Activated CD4-positive, alpha-beta T cell treated with anti-CD3 and anti-CD28 coated beads, Interleukin-2, amount 50 U/mL, for 1 hour (primary cell): ENCODE measurements around the gene ATP2C2.

Source experiments
- DNase-seq: peaks from one replicate; pipeline ENCODE4 v3.0.0-alpha.2; 2020

Gene ATP2C2

DNA sequence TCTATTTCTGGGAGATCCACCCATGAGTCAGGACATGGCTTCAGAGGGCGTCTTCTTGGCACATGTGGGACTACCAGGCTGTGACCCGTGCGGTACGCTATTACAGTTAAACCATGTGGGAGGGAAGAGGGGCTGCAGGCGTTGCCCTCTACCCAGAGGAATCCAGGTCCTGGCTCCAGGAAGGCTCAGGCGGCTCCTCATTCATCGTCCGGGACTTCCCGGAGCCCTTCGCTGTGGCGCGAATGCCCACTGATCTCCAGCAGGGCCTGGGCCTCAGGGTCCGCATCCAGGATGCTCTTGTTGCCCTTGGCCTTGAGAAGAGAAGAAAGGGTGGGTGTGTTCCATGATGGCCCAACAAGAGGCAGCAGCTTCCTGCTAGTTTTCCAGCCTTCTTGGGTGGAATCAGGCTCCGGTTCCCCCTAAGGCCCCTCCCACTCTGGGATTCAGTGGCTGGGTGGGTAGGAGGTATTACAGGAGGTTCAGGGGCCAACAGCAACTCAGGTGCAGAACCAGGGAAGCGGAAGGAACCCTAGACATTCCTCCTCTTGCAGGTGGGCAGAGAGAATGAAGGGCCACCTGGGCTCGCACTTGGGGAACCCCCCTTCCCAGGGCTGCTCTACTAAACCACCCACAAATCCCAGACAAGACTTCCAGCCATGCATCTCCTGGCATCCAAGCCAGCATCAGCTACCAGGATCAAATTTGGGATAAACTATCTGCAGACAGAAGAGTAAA is 111.5 kb downstream of the ATP2C2 start:
- DNase-seq, result no peak

- no peak for DNase-seq
Observed at GRCh38 chr16:84481051-84481735, 112.9 kb downstream of the ATP2C2 start.

GRCh38 chr16:84482001-84482891 is 113.9 kb downstream of the ATP2C2 start:
- DNase-seq, result no peak

GRCh38 chr16:84482951-84483881 is 114.9 kb downstream of the ATP2C2 start:
- no peak for DNase-seq

GRCh38 chr16:84483882-84484565 is 115.7 kb downstream of the ATP2C2 start:
- DNase-seq, result no peak

- DNase-seq, result no peak
Observed at GRCh38 chr16:84484579-84485254, 116.4 kb downstream of the ATP2C2 start.

- no peak for DNase-seq
Observed at GRCh38 chr16:84485255-84486010, 117.1 kb downstream of the ATP2C2 start.

DNA sequence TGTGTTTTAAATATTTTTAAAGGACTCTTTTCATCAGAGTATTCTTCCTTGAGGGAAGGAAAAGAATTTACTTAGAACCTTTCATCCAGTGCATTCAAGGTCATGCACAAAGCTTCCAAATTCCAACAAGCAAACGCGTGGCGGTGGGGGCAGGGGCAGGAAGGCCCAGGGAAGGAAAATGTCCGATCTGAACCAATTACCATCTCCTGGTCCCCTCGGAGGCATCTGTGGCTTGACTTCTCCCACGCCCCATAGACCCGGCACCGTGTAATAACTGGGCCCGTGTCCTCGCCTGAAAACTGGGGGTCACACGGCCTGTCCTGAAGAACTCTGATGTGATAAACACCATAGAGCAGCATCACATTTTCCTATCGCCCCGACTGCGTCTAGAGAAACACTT is 117.8 kb downstream of the ATP2C2 start:
- DNase-seq, result no peak

DNA sequence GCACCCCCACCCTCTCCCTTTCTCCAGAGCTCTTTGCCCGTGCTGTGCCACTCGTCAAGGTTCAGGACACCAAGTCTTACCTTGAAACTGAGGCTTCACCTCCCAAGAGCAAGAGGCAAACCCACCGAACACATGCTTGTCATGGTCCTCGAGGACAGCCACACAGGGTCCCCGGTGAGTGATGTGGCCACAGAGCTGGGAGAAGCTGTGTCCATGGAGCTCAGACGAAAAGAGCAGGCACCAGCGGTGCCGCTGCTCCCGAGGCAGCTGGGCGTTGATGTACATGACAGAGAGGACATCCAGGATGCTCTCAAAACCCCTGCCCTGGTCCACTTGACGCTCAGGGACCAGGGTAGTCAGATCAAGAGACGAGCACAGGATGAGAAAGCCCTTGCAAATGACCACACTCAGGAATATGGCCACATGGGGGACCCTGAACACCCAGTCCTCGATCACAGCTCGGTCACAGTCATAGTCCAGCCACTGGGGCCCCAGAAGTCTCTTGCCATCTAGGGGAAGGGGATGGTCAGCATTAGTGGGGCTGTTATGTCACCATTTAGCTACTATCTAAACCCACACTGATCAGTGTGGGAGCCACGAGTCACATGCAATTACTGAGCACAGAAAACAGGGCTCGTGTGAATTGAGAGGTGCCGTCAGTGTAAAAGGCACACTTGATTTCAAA is 118.4 kb downstream of the ATP2C2 start:
- DNase-seq, result no peak

DNA sequence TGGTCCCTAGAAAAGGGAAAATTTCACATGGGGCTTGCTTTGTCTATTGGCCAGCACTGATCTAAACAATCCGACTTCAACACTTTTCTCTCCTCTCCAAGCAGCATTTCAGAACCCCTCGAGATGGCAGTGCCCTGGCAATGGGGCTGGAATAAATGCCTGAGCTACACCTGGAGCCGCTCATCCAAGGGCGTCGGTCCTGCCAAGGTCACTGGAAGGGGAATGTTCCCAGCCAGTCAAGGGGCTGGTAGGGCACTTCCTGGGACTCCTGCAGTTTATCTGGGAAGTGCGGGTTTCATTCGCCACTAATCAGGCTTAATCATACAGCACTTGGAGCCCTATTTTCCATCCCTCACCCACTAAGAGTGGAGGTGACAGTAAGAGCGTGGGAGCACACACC is 119.0 kb downstream of the ATP2C2 start:
- DNase-seq, result no peak

GRCh38 chr16:84489131-84489530 is 120.8 kb downstream of the ATP2C2 start:
- DNase-seq, result no peak

GRCh38 chr16:84495506-84495905 is 127.2 kb downstream of the ATP2C2 start:
- DNase-seq, result no peak

DNA sequence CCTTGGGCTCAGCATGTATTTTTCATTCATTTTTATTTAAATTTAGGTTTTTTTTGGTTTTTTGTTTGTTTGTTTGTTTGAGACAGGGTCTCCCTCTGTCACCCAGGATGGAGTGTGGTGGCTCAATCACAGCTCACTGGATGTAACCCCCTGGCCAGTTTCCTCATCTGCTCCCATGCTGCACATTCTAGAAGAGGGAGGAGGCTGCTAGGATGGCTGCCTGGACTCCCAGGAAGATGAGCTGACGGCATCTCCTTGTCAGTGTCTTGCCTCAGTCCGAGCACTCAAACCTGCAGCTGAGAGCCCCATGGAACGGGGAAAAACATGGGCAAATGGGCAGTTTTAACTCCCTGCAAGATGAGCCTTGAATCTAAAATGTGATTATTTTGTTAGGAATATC is 128.7 kb downstream of the ATP2C2 start:
- no peak for DNase-seq

DNA sequence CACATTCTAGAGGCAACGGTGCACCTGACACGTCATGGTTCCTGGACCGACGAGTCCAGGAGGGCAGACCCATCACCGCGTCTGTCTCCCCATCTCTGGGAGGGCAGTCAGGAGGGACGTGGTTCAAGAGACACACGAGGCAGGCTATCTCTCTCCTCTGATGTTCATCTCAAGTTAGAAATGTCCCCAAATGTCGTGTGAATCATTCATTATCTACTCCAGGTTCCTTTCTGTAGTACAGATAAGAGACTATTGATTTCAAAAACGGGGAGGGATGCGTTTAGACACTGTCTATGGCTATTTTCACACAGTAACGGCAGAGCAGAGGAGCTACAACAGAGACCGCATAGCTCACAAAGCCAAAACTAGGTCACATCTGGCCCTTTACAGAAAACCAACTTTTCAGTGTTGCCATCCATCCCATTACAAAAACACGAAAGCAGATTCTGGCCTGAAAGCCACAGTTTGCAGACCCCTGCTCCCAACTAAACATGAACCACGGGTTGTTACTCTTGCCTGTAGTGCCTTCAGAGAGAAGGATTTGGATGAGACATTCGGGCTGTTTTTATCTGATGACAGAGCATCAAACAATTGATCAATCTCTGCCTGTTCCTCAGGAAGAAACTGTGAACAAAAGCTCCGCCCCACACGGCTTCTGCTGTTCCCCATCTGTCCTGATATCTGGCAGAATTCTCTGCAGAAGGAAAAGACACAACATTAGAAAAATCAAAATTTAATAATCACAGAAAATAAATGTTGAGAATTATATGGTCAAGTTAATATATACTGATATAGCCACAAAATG is 129.3 kb downstream of the ATP2C2 start:
- no peak for DNase-seq

DNA sequence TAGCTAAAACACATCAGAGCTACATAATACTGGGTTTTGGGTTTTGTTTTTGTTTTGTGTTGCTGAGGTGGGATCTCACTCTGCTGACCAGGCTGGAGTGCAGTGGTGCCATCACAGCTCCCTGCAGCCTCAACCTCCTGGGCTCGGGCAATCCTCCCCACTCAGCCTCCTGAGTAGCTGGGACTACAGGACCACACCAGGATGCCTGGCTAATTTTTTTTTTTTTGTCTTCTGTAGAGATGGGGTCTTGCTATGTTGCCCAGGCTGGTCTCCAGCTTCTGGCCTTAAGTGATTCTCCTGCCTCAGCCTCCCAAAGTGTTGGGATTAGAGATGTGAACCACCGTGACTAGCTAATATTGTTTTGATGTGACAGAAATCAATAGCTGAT is 129.9 kb downstream of the ATP2C2 start:
- DNase-seq, result no peak

DNA sequence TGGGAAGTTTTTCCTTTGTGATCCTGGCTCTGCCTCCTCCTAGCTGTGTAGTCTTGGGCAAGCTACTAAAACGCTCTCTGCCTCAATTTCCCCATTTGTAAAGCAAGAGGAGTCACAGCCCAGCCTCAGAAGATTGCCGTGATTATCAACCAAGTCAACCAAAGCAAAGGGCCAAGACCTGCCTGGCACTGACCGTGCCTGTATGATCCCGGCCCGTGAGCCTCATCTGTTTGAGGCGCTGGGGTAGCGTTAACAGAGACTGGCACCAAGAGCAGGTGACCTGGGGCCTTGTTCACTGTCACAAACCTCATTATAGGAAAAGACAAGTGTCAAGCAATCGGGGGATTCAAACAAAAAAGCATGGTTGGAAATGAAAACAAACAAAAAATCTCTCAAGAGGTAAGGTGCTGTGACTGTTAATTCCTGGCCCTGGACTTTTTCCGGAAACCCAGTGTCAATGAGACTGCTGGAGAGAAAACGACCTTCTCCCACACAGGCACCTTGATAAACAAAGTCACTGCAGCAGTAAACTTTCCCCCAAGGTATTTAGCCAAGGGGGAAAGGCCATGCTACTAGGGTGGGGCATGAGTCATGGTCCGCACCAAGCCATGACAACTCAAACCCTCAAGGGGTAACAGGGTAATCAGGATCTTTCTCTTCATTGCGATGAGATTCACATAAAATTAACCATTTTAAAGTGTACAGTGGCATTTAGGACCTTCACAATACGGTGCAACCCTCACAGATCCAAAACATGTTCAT is 130.7 kb downstream of the ATP2C2 start:
- no peak for DNase-seq

DNA sequence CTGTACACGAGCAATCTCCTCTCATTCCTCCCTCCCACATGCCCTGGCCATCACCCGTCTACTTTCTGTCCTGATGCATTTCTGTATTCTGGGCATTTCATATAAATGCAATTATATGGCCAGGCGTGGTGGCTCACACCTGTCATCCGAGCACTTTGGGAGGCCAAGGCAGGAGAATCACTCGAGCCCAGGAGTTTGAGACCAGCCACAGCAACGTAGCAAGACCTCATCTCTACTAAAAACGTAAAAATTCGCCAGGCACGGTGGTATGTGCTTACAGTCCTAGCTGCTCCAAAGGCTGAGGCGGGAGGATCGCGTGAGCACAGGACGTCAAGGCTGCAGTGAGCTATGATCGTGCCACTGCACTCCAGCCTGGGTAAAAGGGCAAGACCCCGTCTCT is 131.3 kb downstream of the ATP2C2 start:
- DNase-seq, result no peak

DNA sequence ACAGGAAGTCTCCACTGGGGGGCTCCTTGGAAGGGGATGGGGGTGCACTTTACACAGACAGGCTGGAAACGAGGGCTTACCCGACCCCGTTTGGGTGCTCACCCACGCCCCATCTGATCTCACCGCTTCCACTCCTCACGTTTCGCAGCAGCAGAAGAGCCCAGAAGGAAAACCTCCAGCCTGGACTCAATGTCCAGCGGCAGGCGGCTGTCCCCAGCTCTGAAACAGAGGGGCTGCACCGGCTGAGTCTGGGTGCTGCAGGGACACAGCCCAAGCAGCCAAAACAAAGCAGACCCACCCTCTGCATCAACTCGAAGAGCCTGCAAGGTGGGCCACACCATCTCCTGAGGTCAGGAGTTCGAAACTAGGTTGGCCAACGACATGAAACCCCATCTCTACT is 132.2 kb downstream of the ATP2C2 start:
- DNase-seq, result no peak
